SK-N-SH (cell line): Measurements from ENCODE around the gene NMNAT2. TPM values are rescaled to one million over a fixed set of nuclear protein-coding genes. Genes with fewer than 3 reads are reported as not detected.

Experiments
- CTCF ChIA-PET: fragments of 300-600, 350-600 bp; formaldehyde crosslinking; extraction: SDS; loops from one replicate; lab custom pipeline; 2021; lab: Yijun Ruan, JAX
- POLR2A ChIA-PET: fragments of 350-600 bp; sonication (Branson Sonifier 250); formaldehyde crosslinking; extraction: SDS; loops from one replicate; lab custom pipeline; 2020; ENCODE audit warnings: antibody characterized with exemption, inconsistent platforms; lab: Yijun Ruan, JAX
- DNase-seq: peaks from one replicate; pipeline ENCODE4 v3.0.0; 2012
- H2AFZ ChIP-seq: fragments of 200-600 bp; sonication (generic); 2 replicates; pipeline ENCODE4 v1.8.1; 2016; ENCODE audit warnings: antibody characterized with exemption, mild to moderate bottlenecking, low read depth
- H3F3A ChIP-seq: fragments of 200-600 bp; sonication (generic); replicated peaks from 2 replicates; pipeline ENCODE3; 2016; ENCODE audit warnings: antibody characterized with exemption, mild to moderate bottlenecking; ENCODE audit not compliant: insufficient read depth
- H3K27ac ChIP-seq, 2 experiments: fragments of 200-500 bp in 1 of 2; fragments of 200-600 bp in 1 of 2; sonication (Bioruptor generic) in 1 of 2; sonication (generic), shearing (Covaris generic) in 1 of 2; 2 replicates each; pipeline versions ENCODE4 v1.5.1 to v1.6.1; 2014 to 2016; ENCODE audit warnings: low read depth in 2 of 2, inconsistent platforms in 1 of 2, low read length in 1 of 2, mild to moderate bottlenecking in 1 of 2, mixed read lengths in 1 of 2
- H3K27me3 ChIP-seq: fragments of 200-600 bp; sonication (generic), shearing (Covaris generic); 2 replicates; pipeline ENCODE4 v1.6.1; 2016; ENCODE audit warnings: mixed run types; ENCODE audit not compliant: insufficient read depth
- H3K36me3 ChIP-seq, 2 experiments: fragments of 200-500 bp in 1 of 2; fragments of 200-600 bp in 1 of 2; sonication (Bioruptor generic) in 1 of 2; sonication (generic) in 1 of 2; replicated peaks in 1 of 2; 2 replicates each; pipeline versions ENCODE3 to v1.5.1; 2014 to 2016; ENCODE audit warnings: low read length in 1 of 2, mild to moderate bottlenecking in 1 of 2; ENCODE audit not compliant: insufficient read depth in 2 of 2, control insufficient read depth in 1 of 2
- H3K4me1 ChIP-seq, 2 experiments: fragments of 200-500 bp in 1 of 2; fragments of 200-600 bp in 1 of 2; sonication (Bioruptor generic) in 1 of 2; sonication (generic), shearing (Covaris generic) in 1 of 2; 2 replicates each; pipeline versions ENCODE4 v1.5.1 to v1.6.1; 2014 to 2016; ENCODE audit warnings: low read depth in 1 of 2, low read length in 1 of 2, mixed run types in 1 of 2; ENCODE audit not compliant: insufficient read depth in 2 of 2, control insufficient read depth in 1 of 2
- H3K4me2 ChIP-seq: fragments of 200-600 bp; sonication (generic), shearing (Covaris generic); 2 replicates; pipeline ENCODE4 v1.6.1; 2017; ENCODE audit warnings: mixed run types
- H3K4me3 ChIP-seq, 2 experiments: fragments of 200-500 bp in 1 of 2; fragments of 200-600 bp in 1 of 2; sonication (Bioruptor generic) in 1 of 2; sonication (generic), shearing (Covaris generic) in 1 of 2; 2 replicates each; pipeline versions ENCODE4 v1.5.1 to v1.8.1; 2014 to 2016; ENCODE audit warnings: low read depth in 2 of 2, inconsistent platforms in 1 of 2, low read length in 1 of 2, mild to moderate bottlenecking in 1 of 2, mixed read lengths in 1 of 2, moderate library complexity in 1 of 2
- H3K79me2 ChIP-seq: fragments of 200-600 bp; sonication (generic); 2 replicates; pipeline ENCODE4 v1.8.1; 2017; ENCODE audit warnings: mild to moderate bottlenecking; ENCODE audit not compliant: insufficient read depth
- H3K9ac ChIP-seq: fragments of 200-600 bp; sonication (generic); 2 replicates; pipeline ENCODE4 v1.6.1; 2017; ENCODE audit warnings: mixed run types
- H3K9me2 ChIP-seq: fragments of 200-600 bp; sonication (generic); 2 replicates; pipeline ENCODE4 v1.6.1; 2017; ENCODE audit warnings: mixed run types
- H3K9me3 ChIP-seq: fragments of 200-600 bp; sonication (generic); 2 replicates; pipeline ENCODE4 v1.6.1; 2017; ENCODE audit warnings: mixed run types, mild to moderate bottlenecking, moderate library complexity
- H4K20me1 ChIP-seq: fragments of 200-600 bp; sonication (generic); 2 replicates; pipeline ENCODE4 v1.6.1; 2017; ENCODE audit warnings: mild to moderate bottlenecking, mixed run types; ENCODE audit not compliant: insufficient read depth
- ELF1 ChIP-seq: IDR thresholded peaks from 2 replicates; pipeline ENCODE4 v1.4.0; 2012
- EP300 ChIP-seq, 2 experiments: IDR thresholded peaks; 2 replicates each; pipeline versions ENCODE4 v1.4.0 to v1.6.1; 2012; ENCODE audit warnings: borderline replicate concordance in 1 of 2, low read depth in 1 of 2, low read length in 1 of 2
- FOXJ3 ChIP-seq: sonication (generic); formaldehyde crosslinking; IDR thresholded peaks from 2 replicates; pipeline ENCODE4 v1.5.1; 2020; ENCODE audit warnings: mild to moderate bottlenecking, missing genetic modification reagents
- IRF3 ChIP-seq: fragments of 150-350 bp; IDR thresholded peaks from 2 replicates; pipeline ENCODE4 v1.6.1; 2016; ENCODE audit warnings: mild to moderate bottlenecking, low read depth, low read length
- MXI1 ChIP-seq: IDR thresholded peaks from 2 replicates; pipeline ENCODE4 v1.6.1; 2012; ENCODE audit warnings: mild to moderate bottlenecking, low read depth, low read length, improper control_type of control experiment
- NFIC ChIP-seq: IDR thresholded peaks from 2 replicates; pipeline ENCODE4 v1.4.0; 2012; ENCODE audit warnings: borderline replicate concordance
- NRF1 ChIP-seq: IDR thresholded peaks from 2 replicates; pipeline ENCODE4 v1.6.1; 2012; ENCODE audit warnings: low read depth, mild to moderate bottlenecking, low read length
- RCOR1 ChIP-seq: fragments of 150-350 bp; IDR thresholded peaks from 2 replicates; pipeline ENCODE4 v1.6.1; 2017; ENCODE audit warnings: antibody characterized with exemption, low read length
- REST ChIP-seq: IDR thresholded peaks from 2 replicates; pipeline ENCODE4 v1.6.1; 2012; ENCODE audit warnings: mild to moderate bottlenecking, low read depth, low read length, moderate library complexity
- TEAD4 ChIP-seq: IDR thresholded peaks from 2 replicates; pipeline ENCODE4 v1.4.0; 2012; ENCODE audit warnings: mild to moderate bottlenecking, borderline replicate concordance; ENCODE audit not compliant: insufficient read depth
- USF2 ChIP-seq: fragments of 150-350 bp; IDR thresholded peaks from 2 replicates; pipeline ENCODE4 v1.6.1; 2017; ENCODE audit warnings: antibody characterized with exemption, low read length, low read depth, borderline replicate concordance
- YY1 ChIP-seq: IDR thresholded peaks from 2 replicates; pipeline ENCODE4 v1.4.0; 2012; ENCODE audit warnings: low read depth, mild to moderate bottlenecking
- ZBTB33 ChIP-seq: IDR thresholded peaks from 2 replicates; pipeline ENCODE4 v1.4.0; 2012; ENCODE audit warnings: low read depth, borderline replicate concordance
- WGBS: methylation state at CpG from one replicate; pipeline ENCODE4 v1.1.6; 2017; ENCODE audit warnings: low lambda C conversion rate; 5-methylcytosine and 5-hydroxymethylcytosine counted together
- polyA plus RNA-seq, 3 experiments: library from polyadenylated mRNA; depleted of rRNA; stranded (reverse); fragments of >200 nt; gene quantifications; 2 replicates each; pipeline ENCODE4 v1.2.3, GENCODE V29; 2012

NMNAT2 gene
- polyA plus RNA-seq, 1 of the 3 experiments (the other 2 are of a cell fraction) = 0.07 TPM

- TF ChIP-seq IRF3 (no peak), ELF1 (no peak), NFIC (no peak), RCOR1 (no peak), EP300 (IDR thresholded peaks at IDR 0.05; ENCODE audit: borderline replicate concordance in 1 of 2, low read depth in 1 of 2, low read length in 1 of 2) (no peak)
These were observed 31.1 kb upstream of the NMNAT2 start (continued) for GRCh38 chr1:183449223-183449770.

GRCh38 chr1:183444243-183444642 lies 26.1 kb upstream of the NMNAT2 start:
- H3K9ac ChIP-seq = no peak overlapping the region
- WGBS = 58% methylated on average over 3 of the region's 3 CpGs
- no peaks in the 10 kb centered on the region; the same call in 1 of the 2 replicates for H3K27me3 ChIP-seq
- H3K9me2 ChIP-seq = no peaks in the 10 kb centered on the region
- no peaks in the 10 kb centered on the region for H3K79me2 ChIP-seq
- H2AFZ ChIP-seq = no peak overlapping the region
- H3K4me3 ChIP-seq = no peak overlapping the region
- no peaks in the 10 kb centered on the region; a peak in 1 of 4 replicates for H3K4me1 ChIP-seq
- TF ChIP-seq USF2 (no peak), REST (peak; percentile 81)
- ChIA-PET POLR2A (no interaction called here), CTCF (interaction anchor here (1.2 to 1.3 kb wide), 2 partner anchors 21 to 165 kb away, joined by 3 to 4 read pairs; no protein-coding TSS in a partner anchor)
- no peak overlapping the region for H3K27ac ChIP-seq
- H3F3A ChIP-seq = peaks cover 3% of the 10 kb centered on the region
- H3K36me3 ChIP-seq = no peaks in the 10 kb centered on the region
- H3K9me3 ChIP-seq = no peaks in the 10 kb centered on the region
- no peaks in the 10 kb centered on the region for H4K20me1 ChIP-seq
- no peak overlapping the region for H3K4me2 ChIP-seq
- DNase-seq = no peak

- peaks cover 3% of the 10 kb centered on the region for H3F3A ChIP-seq
- H4K20me1 ChIP-seq = no peaks in the 10 kb centered on the region
- 53% methylated on average over 1 of the region's 1 CpG for WGBS
- H3K9me3 ChIP-seq = no peaks in the 10 kb centered on the region
- CTCF ChIA-PET = interaction anchor here (1.1 to 1.3 kb wide), 3 partner anchors 13 to 166 kb away, joined by 3 to 4 read pairs (median 3); no protein-coding TSS in a partner anchor
- H3K27ac ChIP-seq = no peak overlapping the region
- H3K4me3 ChIP-seq = no peak overlapping the region
- TF ChIP-seq YY1 (no peak), MXI1 (no peak), NRF1 (no peak), ZBTB33 (no peak), FOXJ3 (CRISPR knock-in tag) (no peak), TEAD4 (no peak)
- POLR2A ChIA-PET = no interaction called here
- H3K9me2 ChIP-seq = no peaks in the 10 kb centered on the region
- no peak overlapping the region for H3K4me2 ChIP-seq
- no peak overlapping the region for H2AFZ ChIP-seq
- H3K36me3 ChIP-seq = no peaks in the 10 kb centered on the region
- H3K79me2 ChIP-seq = no peaks in the 10 kb centered on the region
- H3K4me1 ChIP-seq = no peaks in the 10 kb centered on the region; a peak in 1 of 4 replicates
- H3K9ac ChIP-seq = no peak overlapping the region
- H3K27me3 ChIP-seq = no peaks in the 10 kb centered on the region; the same call in 1 of the 2 replicates
- no peak for DNase-seq
These were observed 25.3 kb upstream of the NMNAT2 start for GRCh38 chr1:183443466-183443865.
